H7 (cell line): ENCODE data around the gene PRR30. TPM values are rescaled to one million over a fixed set of nuclear protein-coding genes. Genes with fewer than 3 reads are reported as not detected.
"Not testable (repeated sequence)": the region's sequence is repeated elsewhere in the genome, so short reads cannot be mapped to it uniquely, and the experiment has no call there.

Source experiments
- DNase-seq: peaks from one replicate; pipeline ENCODE4 v3.0.0; 2012
- H3K27me3 ChIP-seq: 2 replicates; pipeline ENCODE4 v1.6.0; 2011; ENCODE audit warnings: mild to moderate bottlenecking, low read length; ENCODE audit not compliant: control insufficient read depth, insufficient read depth
- H3K36me3 ChIP-seq: replicated peaks from 2 replicates; pipeline ENCODE4 v1.5.1; 2011; ENCODE audit warnings: low read length; ENCODE audit not compliant: control insufficient read depth, insufficient read depth
- H3K4me3 ChIP-seq: 2 replicates; pipeline ENCODE4 v1.5.1; 2011; ENCODE audit warnings: low read depth, mild to moderate bottlenecking, control low read depth, low read length, moderate library complexity; ENCODE audit not compliant: insufficient read depth
- total RNA-seq: library from RNA; depleted of rRNA; stranded (reverse); fragments of >200 nt; shearing (Covaris generic); gene quantifications from 2 replicates; pipeline ENCODE4 v1.2.3, GENCODE V29; 2014

Gene PRR30
- total RNA-seq, 1 experiment from 2014 or later: not detected

GRCh38 chr2:27127883-27128667 lies 11.1 kb downstream of the PRR30 start:
- DNase-seq: no peak
- Histone ChIP-seq H3K36me3 (peaks cover 29% of the 10 kb centered on the region), H3K27me3 (peaks cover 12% of the 10 kb centered on the region), H3K4me3 (no peak overlapping the region)

- Histone ChIP-seq H3K4me3 (no peak overlapping the region), H3K36me3 (peaks cover 11% of the 10 kb centered on the region), H3K27me3 (peaks cover 27% of the 10 kb centered on the region)
- no peak for DNase-seq
Observed at GRCh38 chr2:27126252-27126710, 12.9 kb downstream of the PRR30 start.

- Histone ChIP-seq H3K36me3 (peaks cover 3% of the 10 kb centered on the region), H3K27me3 (peaks cover 36% of the 10 kb centered on the region), H3K4me3 (no peak overlapping the region)
- no peak for DNase-seq
Observed at GRCh38 chr2:27125104-27125503, 14.1 kb downstream of the PRR30 start.

GRCh38 chr2:27123302-27124150 lies 15.7 kb downstream of the PRR30 start, which contains the start of gene ABHD1:
ABHD1 (plus strand) TSS chr2:27123815; CDS start chr2:27123949, 134 bp downstream.
- Histone ChIP-seq H3K36me3 (no peaks in the 10 kb centered on the region), H3K4me3 (peak within 1 kb of the TSS; percentile 58), H3K27me3 (peaks cover 52% of the 10 kb centered on the region)
- DNase-seq: peak; percentile 94

GRCh38 chr2:27122791-27123190 lies 16.4 kb downstream of the PRR30 start:
- Histone ChIP-seq H3K27me3 (peaks cover 59% of the 10 kb centered on the region), H3K36me3 (no peaks in the 10 kb centered on the region), H3K4me3 (no peak overlapping the region)
- peak; percentile 41 for DNase-seq

- DNase-seq: no peak
- peaks cover 62% of the 10 kb centered on the region for H3K27me3 ChIP-seq
Observed at GRCh38 chr2:27121906-27122305, 17.3 kb downstream of the PRR30 start.

GRCh38 chr2:27119330-27119670 lies 19.9 kb downstream of the PRR30 start:
- peaks cover 62% of the 10 kb centered on the region for H3K27me3 ChIP-seq
- not testable (repeated sequence) for H3K4me3 ChIP-seq, H3K36me3 ChIP-seq
- peak; percentile 45 for DNase-seq

More at GRCh38 chr2:27121906-27122305, 17.3 kb downstream of the PRR30 start:
- Histone ChIP-seq H3K4me3 (no peak overlapping the region), H3K36me3 (no peaks in the 10 kb centered on the region)

- Histone ChIP-seq H3K36me3 (no peaks in the 10 kb centered on the region), H3K4me3 (peak within 1 kb of the TSS; percentile 45), H3K27me3 (peaks cover 56% of the 10 kb centered on the region)
- DNase-seq: peak; percentile 90
Observed at GRCh38 chr2:27118525-27119329, 20.5 kb downstream of the PRR30 start, which contains the start of gene CGREF1. CGREF1 (minus strand) TSS chr2:27119128; CDS start chr2:27104366, 14,762 bp downstream.

GRCh38 chr2:27117995-27118524 lies 21.1 kb downstream of the PRR30 start:
- peak overlapping the region; percentile 45 for H3K4me3 ChIP-seq
- peak; percentile 53 for DNase-seq
- no peaks in the 10 kb centered on the region for H3K36me3 ChIP-seq
- H3K27me3 ChIP-seq: peaks cover 50% of the 10 kb centered on the region

- H3K4me3 ChIP-seq: no peak overlapping the region
- H3K36me3 ChIP-seq: no peaks in the 10 kb centered on the region
- DNase-seq: no peak
- H3K27me3 ChIP-seq: peaks cover 30% of the 10 kb centered on the region
Observed at GRCh38 chr2:27115519-27115918, 23.7 kb downstream of the PRR30 start.

GRCh38 chr2:27111392-27112078 lies 27.7 kb downstream of the PRR30 start:
- H3K27me3 ChIP-seq, H3K36me3 ChIP-seq, H3K4me3 ChIP-seq, DNase-seq: not testable (repeated sequence)

- DNase-seq, H3K4me3 ChIP-seq, H3K36me3 ChIP-seq, H3K27me3 ChIP-seq: not testable (repeated sequence)
Observed at GRCh38 chr2:27110603-27111352, 28.4 kb downstream of the PRR30 start.

GRCh38 chr2:27109083-27109482 lies 30.1 kb downstream of the PRR30 start:
- DNase-seq: no peak
- no peak overlapping the region for H3K4me3 ChIP-seq
- no peaks in the 10 kb centered on the region for H3K36me3 ChIP-seq
- no peaks in the 10 kb centered on the region for H3K27me3 ChIP-seq
